Measurements from ENCODE around the gene LCOR. TPM values are rescaled to one million over a fixed set of nuclear protein-coding genes. Genes with fewer than 3 reads are reported as not detected.
"Not testable (repeated sequence)": the region's sequence is repeated elsewhere in the genome, so short reads cannot be mapped to it uniquely, and the experiment has no call there.

The LCOR gene
- total RNA-seq, 1 donor from 2014 or later = 16.9 TPM

DNA sequence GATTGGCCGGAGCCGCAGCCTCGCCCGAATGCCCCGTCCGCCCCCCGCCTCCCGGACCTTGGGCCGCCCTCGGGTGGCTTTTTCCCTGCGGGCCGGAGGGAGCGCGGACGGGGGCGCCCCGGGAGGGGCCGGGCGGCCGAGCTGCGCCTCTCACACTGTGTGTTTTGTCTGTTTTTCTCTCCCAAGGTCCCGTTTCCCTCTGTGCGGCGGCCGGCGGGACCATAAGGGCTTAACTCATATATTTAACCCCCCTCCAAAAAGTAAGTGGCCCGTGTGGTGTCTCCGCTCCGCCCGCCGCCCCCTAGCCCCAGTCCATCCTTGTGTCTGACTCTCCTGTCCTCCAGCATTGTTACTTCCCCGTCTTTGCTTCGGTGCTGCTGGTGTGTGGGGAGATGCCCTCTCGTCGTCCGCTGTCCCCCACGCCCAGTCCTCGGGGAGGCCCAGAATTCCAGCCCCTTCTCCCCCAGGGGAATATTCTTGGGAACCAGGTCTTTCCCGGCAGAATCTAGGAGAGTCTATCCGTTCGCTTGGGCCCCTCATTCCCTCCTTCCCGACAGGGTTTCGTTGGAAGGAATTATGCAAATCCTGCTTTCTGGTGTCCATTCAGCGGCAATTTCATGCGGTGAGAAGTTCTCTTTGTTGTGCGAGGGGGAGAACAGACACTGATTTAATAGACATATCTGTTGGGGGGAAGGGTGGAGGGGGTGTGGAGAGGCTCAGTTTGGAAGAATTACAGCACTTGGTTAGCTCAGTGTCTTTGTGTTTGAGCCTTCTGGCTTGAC lies 1.3 kb downstream of the LCOR start:
- ATAC-seq (ENCODE audit: poor library complexity) (no peak), DNase-seq (peak; percentile 60)
- intact Hi-C loops (cut with DNase I) = loop anchor here (5.0 to 10.0 kb wide), 2 partner anchors 69 to 456 kb away; no protein-coding TSS in a partner anchor

- DNase-seq (no peak), ATAC-seq (ENCODE audit: poor library complexity) (no peak)
- intact Hi-C loops (cut with DNase I) = loop anchor here (5.0 to 10.0 kb wide), 2 partner anchors 69 to 457 kb away; no protein-coding TSS in a partner anchor
These were observed 2.0 kb downstream of the LCOR start for GRCh38 chr10:96834120-96834519.

DNA sequence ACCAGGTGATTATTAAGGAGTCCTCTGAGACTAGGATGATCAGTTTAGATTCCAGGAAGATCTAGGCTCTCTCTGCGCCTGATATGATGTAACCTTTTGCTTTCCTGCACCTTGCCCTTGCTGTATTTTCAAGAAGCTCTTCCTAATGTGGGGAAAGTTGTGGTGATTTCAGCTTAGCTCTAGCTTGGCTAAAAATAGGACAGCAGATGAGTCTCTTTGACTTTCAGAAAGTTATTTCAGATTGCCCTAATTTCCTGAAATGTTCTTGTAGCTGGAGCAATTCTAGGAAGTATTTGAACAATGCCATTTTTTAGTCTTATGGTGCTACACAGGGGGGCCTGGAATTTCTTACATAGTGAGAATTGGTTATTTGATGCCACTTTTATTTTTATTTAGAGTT lies 3.8 kb downstream of the LCOR start:
- no peak for ATAC-seq (ENCODE audit: poor library complexity)
- intact Hi-C loops (cut with DNase I) = loop anchor here (10.0 kb wide), 1 partner anchor 71 kb away; no protein-coding TSS in a partner anchor
- DNase-seq = no peak

- intact Hi-C loops (cut with DNase I) = loop anchor here (10.0 kb wide), 1 partner anchor 74 kb away; no protein-coding TSS in a partner anchor
- ATAC-seq (ENCODE audit: poor library complexity) (no peak), DNase-seq (no peak)
These were observed 6.4 kb downstream of the LCOR start for GRCh38 chr10:96838529-96838928.

GRCh38 chr10:96840841-96841518 lies 8.9 kb downstream of the LCOR start:
- no peak for ATAC-seq (ENCODE audit: poor library complexity)
- intact Hi-C loops (cut with DNase I) = no loop called here
- DNase-seq = no peak

DNA sequence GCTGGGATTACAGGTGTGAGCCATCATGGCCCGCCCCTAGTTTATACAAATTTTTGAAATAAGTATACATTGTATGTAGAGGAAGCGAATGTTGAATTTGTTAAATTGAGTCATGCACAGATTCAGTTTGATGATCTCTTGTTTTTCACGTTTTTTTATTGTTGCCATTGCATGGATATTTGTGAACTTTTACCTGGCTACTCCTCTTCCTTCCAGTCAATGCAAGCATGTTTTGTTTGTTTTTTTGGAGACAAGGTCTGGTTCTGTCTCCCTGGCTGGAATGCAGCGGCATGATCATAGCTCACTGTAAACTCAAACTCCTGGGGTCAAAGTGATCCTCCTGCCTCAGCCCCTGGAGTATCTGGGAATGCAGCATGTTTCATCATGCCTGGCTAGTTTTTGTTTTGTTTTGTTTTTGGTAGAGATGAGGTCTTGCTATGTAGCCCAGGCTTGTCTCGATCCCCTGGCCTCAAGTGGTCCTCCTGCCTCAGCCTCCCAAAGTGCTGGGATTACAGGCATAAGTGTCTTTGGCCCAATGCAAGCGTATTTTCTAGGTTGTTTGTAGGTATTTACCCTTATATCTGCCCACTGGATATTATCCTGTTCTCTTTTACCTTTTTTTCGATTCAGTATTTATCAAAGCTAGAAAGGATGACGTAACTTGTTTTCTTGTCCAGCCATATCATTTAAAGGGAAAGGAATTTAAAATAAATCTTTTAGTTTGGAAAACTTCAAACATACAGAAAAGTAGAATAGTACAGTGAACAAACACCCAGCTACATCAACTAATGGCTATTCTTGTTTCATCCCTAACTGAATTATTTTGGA lies 11.0 kb downstream of the LCOR start:
- DNase-seq = no peak
- intact Hi-C loops (cut with DNase I) = no loop called here
- ATAC-seq (ENCODE audit: poor library complexity) = no peak

DNA sequence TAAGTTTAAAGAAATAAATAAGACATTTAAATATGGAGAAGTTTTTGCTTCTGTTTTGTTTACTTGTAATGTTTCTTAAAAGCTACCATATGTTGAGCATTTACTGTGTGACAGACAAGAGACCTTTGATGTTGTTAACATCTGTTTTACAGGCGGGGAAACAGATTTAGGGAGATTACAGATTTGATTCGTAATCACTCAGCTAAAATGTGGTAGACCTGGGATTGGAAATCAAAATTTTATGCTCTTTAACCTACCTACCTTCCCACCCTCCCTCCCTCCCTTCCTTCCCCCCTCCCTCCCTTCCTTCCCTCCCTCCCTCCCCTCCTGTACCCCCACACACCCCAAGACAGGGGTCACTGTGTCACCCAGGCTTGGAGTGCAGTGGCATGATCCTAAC lies 11.7 kb downstream of the LCOR start:
- DNase-seq (no peak), ATAC-seq (ENCODE audit: poor library complexity) (no peak)
- intact Hi-C loops (cut with DNase I) = no loop called here

GRCh38 chr10:96846395-96846794 lies 14.3 kb downstream of the LCOR start:
- intact Hi-C loops (cut with DNase I) = no loop called here
- DNase-seq (no peak), ATAC-seq (ENCODE audit: poor library complexity) (no peak)

DNA sequence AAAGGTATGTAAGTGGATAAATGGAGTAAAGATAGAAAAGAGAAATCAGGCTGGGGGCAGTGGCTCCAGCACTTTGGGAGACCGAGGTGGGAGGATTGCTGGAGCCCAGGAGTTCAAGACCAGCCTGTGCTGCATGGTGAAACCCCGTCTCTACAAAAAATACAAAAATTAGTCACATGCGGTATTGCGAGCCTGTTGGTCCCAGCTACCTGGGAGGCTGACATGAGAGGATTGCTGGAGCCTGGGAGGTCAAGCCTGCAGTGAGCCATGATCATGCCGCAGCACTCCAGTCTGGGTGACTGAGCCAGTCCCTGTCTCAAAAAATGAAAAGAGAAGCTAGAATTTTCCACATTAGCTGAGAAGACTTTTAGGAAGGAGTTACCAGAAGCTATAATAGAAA lies 14.8 kb downstream of the LCOR start:
- no peak for DNase-seq
- intact Hi-C loops (cut with DNase I) = no loop called here
- ATAC-seq (ENCODE audit: poor library complexity) = no peak

- ATAC-seq (ENCODE audit: poor library complexity); DNase-seq; intact Hi-C loops (cut with DNase I): not testable (repeated sequence)
These were observed 15.3 kb downstream of the LCOR start for GRCh38 chr10:96847356-96847755.

GRCh38 chr10:96850113-96850512 lies 18.0 kb downstream of the LCOR start:
- DNase-seq = no peak
- no peak for ATAC-seq (ENCODE audit: poor library complexity)
- intact Hi-C loops (cut with DNase I) = no loop called here

- intact Hi-C loops (cut with DNase I) = no loop called here
- DNase-seq (no peak), ATAC-seq (ENCODE audit: poor library complexity) (peak; percentile 56)
These were observed 18.7 kb downstream of the LCOR start for GRCh38 chr10:96850825-96851224.

DNA sequence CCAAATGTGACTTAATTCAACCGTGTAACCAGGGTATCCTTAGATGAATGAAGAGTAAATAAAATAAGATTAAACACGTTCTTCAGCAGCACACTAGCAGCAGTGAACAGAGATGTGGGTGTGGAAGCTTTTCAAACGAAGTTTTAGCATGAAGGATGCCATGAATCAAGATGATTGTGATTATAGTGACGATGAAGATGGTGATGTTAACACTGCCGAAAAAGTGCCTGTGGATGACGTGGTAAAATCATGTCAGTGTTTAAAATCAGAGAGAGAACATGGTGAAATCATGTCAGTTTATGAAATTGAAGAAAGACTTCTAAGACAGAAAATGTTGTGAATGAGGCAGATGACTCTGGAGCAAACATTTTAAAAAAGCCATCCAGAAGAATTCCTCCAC lies 19.2 kb downstream of the LCOR start:
- intact Hi-C loops (cut with DNase I) = no loop called here
- ATAC-seq (ENCODE audit: poor library complexity) = no peak
- no peak for DNase-seq

GRCh38 chr10:96856317-96856716 lies 24.2 kb downstream of the LCOR start:
- intact Hi-C loops (cut with DNase I) = no loop called here
- ATAC-seq (ENCODE audit: poor library complexity) (no peak), DNase-seq (no peak)

GRCh38 chr10:96857301-96858012 lies 25.4 kb downstream of the LCOR start:
- intact Hi-C loops (cut with DNase I) = no loop called here
- DNase-seq (no peak), ATAC-seq (ENCODE audit: poor library complexity) (no peak)

DNA sequence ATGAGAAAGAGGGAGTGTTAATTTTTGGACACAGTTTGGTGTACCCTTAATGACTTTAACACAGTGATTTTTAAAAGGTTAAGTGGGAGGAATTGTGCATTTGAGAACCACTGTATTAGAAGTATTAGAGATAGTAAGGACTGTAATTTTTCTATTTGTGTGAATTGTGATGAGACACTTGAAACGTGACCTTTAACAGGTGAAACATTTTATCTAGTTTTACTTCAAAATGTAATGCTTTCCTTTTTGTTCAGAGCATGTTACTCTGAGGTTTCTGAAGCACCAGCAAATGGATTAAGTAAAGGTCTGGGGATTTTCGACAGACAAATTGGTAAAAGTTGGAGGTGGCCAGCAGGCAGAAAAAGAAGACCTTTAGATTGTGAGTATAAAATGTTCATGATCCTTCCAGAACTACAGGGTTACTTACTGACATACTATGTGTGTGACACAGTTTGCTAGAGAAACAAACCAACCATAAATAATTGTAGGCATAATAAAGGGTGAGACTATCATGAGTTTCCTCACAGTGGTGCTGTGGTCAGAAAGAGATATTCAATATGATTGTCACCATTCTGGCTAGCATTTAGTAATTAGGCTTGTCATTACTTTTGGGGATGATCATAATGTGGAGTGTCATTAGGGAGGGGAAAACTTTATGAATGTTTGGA lies 26.1 kb downstream of the LCOR start:
- ATAC-seq (ENCODE audit: poor library complexity) (no peak), DNase-seq (no peak)
- intact Hi-C loops (cut with DNase I) = no loop called here

GRCh38 chr10:96858706-96859050 lies 26.6 kb downstream of the LCOR start:
- intact Hi-C loops (cut with DNase I) = no loop called here
- ATAC-seq (ENCODE audit: poor library complexity) = no peak
- DNase-seq = no peak

GRCh38 chr10:96860631-96861277 lies 28.7 kb downstream of the LCOR start:
- intact Hi-C loops (cut with DNase I) = no loop called here
- ATAC-seq (ENCODE audit: poor library complexity) (no peak), DNase-seq (no peak)

Data from Right ventricle myocardium superior (tissue), 1 donor.